H9 (cell line): ENCODE results near the gene VTA1. TPM values are rescaled to one million over a fixed set of nuclear protein-coding genes. Genes with fewer than 3 reads are reported as not detected.

ENCODE experiments used
- DNase-seq: peaks from one replicate; pipeline ENCODE4 v3.0.0-alpha.2; 2017
- H2AFZ ChIP-seq: one replicate; pipeline ENCODE4 v1.6.1; 2013; ENCODE audit warnings: mild to moderate bottlenecking, low read length, control low read depth, moderate library complexity
- H2AK5ac ChIP-seq: 2 replicates; pipeline ENCODE4 v1.6.1; 2013; ENCODE audit warnings: low read length, control low read depth, mixed read lengths; ENCODE audit not compliant: insufficient read length
- H2BK120ac ChIP-seq: one replicate; pipeline ENCODE4 v1.6.1; 2013; ENCODE audit warnings: low read depth, mild to moderate bottlenecking, low read length, control low read depth, inconsistent platforms; ENCODE audit not compliant: poor library complexity, severe bottlenecking
- H2BK12ac ChIP-seq: 2 replicates; pipeline ENCODE4 v1.6.1; 2013; ENCODE audit warnings: low read length, control low read depth, mixed read lengths, low read depth; ENCODE audit not compliant: insufficient read length
- H2BK15ac ChIP-seq: 2 replicates; pipeline ENCODE4 v1.6.1; 2013; ENCODE audit warnings: low read depth, low read length, control low read depth
- H2BK20ac ChIP-seq: one replicate; pipeline ENCODE4 v1.6.1; 2013; ENCODE audit warnings: low read depth, mild to moderate bottlenecking, low read length, control low read depth, inconsistent platforms; ENCODE audit not compliant: poor library complexity, severe bottlenecking
- H2BK5ac ChIP-seq: 2 replicates; pipeline ENCODE4 v1.6.1; 2013; ENCODE audit warnings: low read length, control low read depth, mixed read lengths; ENCODE audit not compliant: insufficient read length
- H3K14ac ChIP-seq: 2 replicates; pipeline ENCODE4 v1.6.1; 2013; ENCODE audit warnings: low read length, control low read depth; ENCODE audit not compliant: insufficient read depth
- H3K18ac ChIP-seq: 2 replicates; pipeline ENCODE4 v1.6.1; 2013; ENCODE audit warnings: low read depth, mild to moderate bottlenecking, mixed read lengths, low read length, control low read depth; ENCODE audit not compliant: insufficient read length
- H3K23ac ChIP-seq: 2 replicates; pipeline ENCODE4 v1.6.1; 2013; ENCODE audit warnings: low read length, control low read depth, mixed read lengths, low read depth; ENCODE audit not compliant: insufficient read length
- H3K23me2 ChIP-seq: 2 replicates; pipeline ENCODE4 v1.6.1; 2013; ENCODE audit warnings: low read depth, mild to moderate bottlenecking, mixed read lengths, low read length, control low read depth; ENCODE audit not compliant: insufficient read length, poor library complexity, severe bottlenecking
- H3K27ac ChIP-seq: 2 replicates; pipeline ENCODE4 v1.5.1; 2013; ENCODE audit warnings: low read length, control low read depth, mixed read lengths, low read depth; ENCODE audit not compliant: insufficient read length
- H3K27me3 ChIP-seq: 2 replicates; pipeline ENCODE4 v1.6.1; 2013; ENCODE audit warnings: low read length, control low read depth, inconsistent platforms; ENCODE audit not compliant: insufficient read depth
- H3K4ac ChIP-seq: 2 replicates; pipeline ENCODE4 v1.6.1; 2013; ENCODE audit warnings: low read depth, mild to moderate bottlenecking, control low read depth, inconsistent platforms, low read length, moderate library complexity
- H3K4me1 ChIP-seq: 2 replicates; pipeline ENCODE4 v1.6.1; 2013; ENCODE audit warnings: low read length, control low read depth, inconsistent platforms; ENCODE audit not compliant: insufficient read depth
- H3K4me2 ChIP-seq: 2 replicates; pipeline ENCODE4 v1.6.1; 2013; ENCODE audit warnings: low read length, control low read depth, mixed read lengths; ENCODE audit not compliant: insufficient read length, insufficient read depth
- H3K56ac ChIP-seq: 2 replicates; pipeline ENCODE4 v1.6.1; 2013; ENCODE audit warnings: low read depth, mild to moderate bottlenecking, mixed read lengths, low read length, control low read depth; ENCODE audit not compliant: insufficient read length
- H3K79me1 ChIP-seq: 2 replicates; pipeline ENCODE4 v1.6.1; 2013; ENCODE audit warnings: low read depth, mild to moderate bottlenecking, moderate library complexity, low read length, control low read depth, inconsistent platforms; ENCODE audit not compliant: insufficient read depth, poor library complexity, severe bottlenecking
- H3K79me2 ChIP-seq: 2 replicates; pipeline ENCODE4 v1.6.1; 2013; ENCODE audit warnings: low read length, control low read depth, inconsistent platforms; ENCODE audit not compliant: insufficient read depth
- H3K9ac ChIP-seq: 2 replicates; pipeline ENCODE4 v1.6.1; 2013; ENCODE audit warnings: low read length, control low read depth, mixed read lengths; ENCODE audit not compliant: insufficient read length; ENCODE audit errors: extremely low read depth
- H3K9me3 ChIP-seq: one replicate; pipeline ENCODE4 v1.6.1; 2013; ENCODE audit warnings: low read depth, low read length, inconsistent platforms; ENCODE audit not compliant: control insufficient read depth
- H3T11ph ChIP-seq: one replicate; pipeline ENCODE4 v1.6.1; 2013; ENCODE audit warnings: mild to moderate bottlenecking, low read length, control low read depth, inconsistent platforms
- H4K20me1 ChIP-seq: one replicate; pipeline ENCODE4 v1.6.1; 2013; ENCODE audit not compliant: control insufficient read depth, insufficient read length, insufficient read depth
- H4K5ac ChIP-seq: 2 replicates; pipeline ENCODE4 v1.6.1; 2013; ENCODE audit warnings: low read depth, mild to moderate bottlenecking, mixed read lengths, low read length, control low read depth; ENCODE audit not compliant: insufficient read length
- H4K8ac ChIP-seq: replicated peaks from 2 replicates; pipeline ENCODE4 v1.6.1; 2013; ENCODE audit warnings: low read length, control low read depth, mixed read lengths, low read depth; ENCODE audit not compliant: insufficient read length
- H4K91ac ChIP-seq: 2 replicates; pipeline ENCODE4 v1.6.1; 2013; ENCODE audit warnings: low read depth, mild to moderate bottlenecking, moderate library complexity, mixed read lengths, low read length, control low read depth; ENCODE audit not compliant: insufficient read length
- H3K27ac Mint-ChIP-seq, 3 experiments: 2 replicates in 2 of 3; 3 replicates in 1 of 3; pipeline ENCODE4 v1.8.0; 2020 to 2021; ENCODE audit warnings: mixed read lengths in 3 of 3, mild to moderate bottlenecking in 1 of 3, moderate library complexity in 1 of 3
- H3K27me3 Mint-ChIP-seq: 2 replicates; pipeline ENCODE4 v1.8.0; 2021; ENCODE audit warnings: low read depth, mild to moderate bottlenecking, moderate library complexity, mixed read lengths
- H3K36me3 Mint-ChIP-seq, 3 experiments: 2 replicates in 2 of 3; 3 replicates in 1 of 3; pipeline ENCODE4 v1.8.0; 2020 to 2021; ENCODE audit warnings: low read depth in 3 of 3, mixed read lengths in 3 of 3; ENCODE audit not compliant: insufficient read depth in 1 of 3
- H3K4me1 Mint-ChIP-seq, 2 experiments: 2 replicates each; pipeline ENCODE4 v1.8.0; 2020; ENCODE audit warnings: mixed read lengths in 2 of 2
- H3K4me3 Mint-ChIP-seq, 2 experiments: 2 replicates in 1 of 2; 3 replicates in 1 of 2; pipeline ENCODE4 v1.8.0; 2020 to 2021; ENCODE audit warnings: mild to moderate bottlenecking in 2 of 2, mixed read lengths in 2 of 2, moderate library complexity in 1 of 2
- H3K9me3 Mint-ChIP-seq, 2 experiments: 2 replicates in 1 of 2; 3 replicates in 1 of 2; pipeline ENCODE4 v1.8.0; 2020; ENCODE audit warnings: mild to moderate bottlenecking in 2 of 2, mixed read lengths in 2 of 2, moderate library complexity in 1 of 2
- total RNA-seq: library from RNA; stranded (reverse); gene quantifications from 2 replicates; pipeline ENCODE4 v1.2.1, GENCODE V29; 2021
- TF ChIP-seq, protein P1 (sequence below): fragments of 200-600 bp; sonication (generic); conservative IDR thresholded peaks from 3 replicates; pipeline ENCODE4 v1.8.0; 2021; ENCODE audit warnings: antibody characterized with exemption, mild to moderate bottlenecking

The VTA1 gene
- total RNA-seq, 1 experiment from 2014 or later: 63.1 TPM

GRCh38 chr6:142241061-142241460 is 94.0 kb downstream of the VTA1 start:
- Histone ChIP-seq H3K9ac (no peak overlapping the region), H3K79me1 (no peaks in the 10 kb centered on the region), H3K27me3 (no peaks in the 10 kb centered on the region), H3K18ac (no peak overlapping the region), H4K20me1 (no peaks in the 10 kb centered on the region), H3K23ac (no peak overlapping the region), H3K4me2 (no peak overlapping the region), H3K23me2 (no peaks in the 10 kb centered on the region), H2BK120ac (no peak overlapping the region), H4K91ac (no peak overlapping the region), H2BK20ac (no peak overlapping the region), H3K79me2 (no peaks in the 10 kb centered on the region), H2BK15ac (no peak overlapping the region), H3T11ph (no peak overlapping the region), H3K9me3 (no peaks in the 10 kb centered on the region), H2BK12ac (no peak overlapping the region), H2AFZ (no peak overlapping the region), H3K4ac (no peak overlapping the region), H2BK5ac (no peak overlapping the region), H4K8ac (no peak overlapping the region), H3K56ac (no peak overlapping the region), H3K27ac (no peak overlapping the region), H3K14ac (no peak overlapping the region), H4K5ac (no peak overlapping the region), H2AK5ac (no peak overlapping the region), H3K4me1 (peaks cover 3% of the 10 kb centered on the region; the same call in 1 of the 2 replicates)
- no peak for DNase-seq
- TF ChIP-seq, protein P1, sequence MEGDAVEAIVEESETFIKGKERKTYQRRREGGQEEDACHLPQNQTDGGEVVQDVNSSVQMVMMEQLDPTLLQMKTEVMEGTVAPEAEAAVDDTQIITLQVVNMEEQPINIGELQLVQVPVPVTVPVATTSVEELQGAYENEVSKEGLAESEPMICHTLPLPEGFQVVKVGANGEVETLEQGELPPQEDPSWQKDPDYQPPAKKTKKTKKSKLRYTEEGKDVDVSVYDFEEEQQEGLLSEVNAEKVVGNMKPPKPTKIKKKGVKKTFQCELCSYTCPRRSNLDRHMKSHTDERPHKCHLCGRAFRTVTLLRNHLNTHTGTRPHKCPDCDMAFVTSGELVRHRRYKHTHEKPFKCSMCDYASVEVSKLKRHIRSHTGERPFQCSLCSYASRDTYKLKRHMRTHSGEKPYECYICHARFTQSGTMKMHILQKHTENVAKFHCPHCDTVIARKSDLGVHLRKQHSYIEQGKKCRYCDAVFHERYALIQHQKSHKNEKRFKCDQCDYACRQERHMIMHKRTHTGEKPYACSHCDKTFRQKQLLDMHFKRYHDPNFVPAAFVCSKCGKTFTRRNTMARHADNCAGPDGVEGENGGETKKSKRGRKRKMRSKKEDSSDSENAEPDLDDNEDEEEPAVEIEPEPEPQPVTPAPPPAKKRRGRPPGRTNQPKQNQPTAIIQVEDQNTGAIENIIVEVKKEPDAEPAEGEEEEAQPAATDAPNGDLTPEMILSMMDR: no peak
- no peaks in the 10 kb centered on the region for H3K27me3 Mint-ChIP-seq
- H3K9me3 Mint-ChIP-seq: no peaks in the 10 kb centered on the region
- no peak overlapping the region for H3K4me3 Mint-ChIP-seq
- peaks cover 6 to 7% of the 10 kb centered on the region in 2 experiments; a peak in 3 of 4 replicates for H3K4me1 Mint-ChIP-seq
- no peak overlapping the region for H3K27ac Mint-ChIP-seq
- H3K36me3 Mint-ChIP-seq: no peaks in the 10 kb centered on the region
